ENCODE measurements around the gene DGKD. TPM values are rescaled to one million over a fixed set of nuclear protein-coding genes. Genes with fewer than 3 reads are reported as not detected.

DGKD gene
- total RNA-seq, 1 experiment from 2014 or later, result 105 TPM

GRCh38 chr2:233435436-233436190 lies 81.3 kb downstream of the DGKD start:
- no peak for DNase-seq
- H3K36me3 ChIP-seq (ENCODE audit: control insufficient read depth, insufficient read depth, low read length), result no peaks in the 10 kb centered on the region; the same call in 1 of the 2 replicates
- intact Hi-C loops (cut with micrococcal nuclease; ENCODE audit: unreplicated experiment), result no loop called here
- Mint-ChIP-seq H3K27ac (ENCODE audit: unreplicated experiment) (no peak overlapping the region), H3K4me1 (ENCODE audit: low read depth, unreplicated experiment) (no peaks in the 10 kb centered on the region), H3K9me3 (ENCODE audit: unreplicated experiment) (no peaks in the 10 kb centered on the region), H3K27me3 (ENCODE audit: insufficient read depth, unreplicated experiment) (no peaks in the 10 kb centered on the region), H3K4me3 (ENCODE audit: unreplicated experiment) (no peak overlapping the region), H3K36me3 (ENCODE audit: insufficient read depth, unreplicated experiment) (peaks cover 75% of the 10 kb centered on the region)
- H3K9me3 ChIP-seq, result no peaks in the 10 kb centered on the region
- no peaks in the 10 kb centered on the region for H3K27me3 ChIP-seq (replicated peaks; ENCODE audit: control insufficient read depth, insufficient read depth, low read length)
- no TSS peak for BruUV-seq (replicated peaks)
- ChIA-PET POLR2A (no interaction called here), CTCF (no interaction called here)
- no peak overlapping the region for H3K4me3 ChIP-seq (ENCODE audit: low read depth, low read length)
- no peaks in the 10 kb centered on the region for H3K4me1 ChIP-seq
- no peak for TF ChIP-seq CTCF (IDR thresholded peaks at IDR 0.05; ENCODE audit: insufficient read depth in 1 of 2, low read depth in 1 of 2, low read length in 1 of 2, severe bottlenecking in 1 of 2, unreplicated experiment in 1 of 2)

- no peaks in the 10 kb centered on the region for H3K9me3 Mint-ChIP-seq (ENCODE audit: unreplicated experiment)
- H3K27me3 ChIP-seq (replicated peaks; ENCODE audit: control insufficient read depth, insufficient read depth, low read length), result no peaks in the 10 kb centered on the region
- no TSS peak for BruUV-seq (replicated peaks)
- H3K36me3 Mint-ChIP-seq (ENCODE audit: insufficient read depth, unreplicated experiment), result peaks cover 75% of the 10 kb centered on the region
- TF ChIP-seq CTCF (IDR thresholded peaks at IDR 0.05; ENCODE audit: insufficient read depth in 1 of 2, low read depth in 1 of 2, low read length in 1 of 2, severe bottlenecking in 1 of 2, unreplicated experiment in 1 of 2), result no peak
- no peaks in the 10 kb centered on the region for H3K27me3 Mint-ChIP-seq (ENCODE audit: insufficient read depth, unreplicated experiment)
- H3K4me3 ChIP-seq (ENCODE audit: low read depth, low read length), result no peak overlapping the region
- POLR2A ChIA-PET, result no interaction called here
- H3K9me3 ChIP-seq, result no peaks in the 10 kb centered on the region
- CTCF ChIA-PET, result no interaction called here
- H3K36me3 ChIP-seq (ENCODE audit: control insufficient read depth, insufficient read depth, low read length), result no peaks in the 10 kb centered on the region; the same call in 1 of the 2 replicates
- H3K4me1 ChIP-seq, result no peaks in the 10 kb centered on the region
- intact Hi-C loops (cut with micrococcal nuclease; ENCODE audit: unreplicated experiment), result no loop called here
- no peak for DNase-seq
- no peak overlapping the region for H3K27ac Mint-ChIP-seq (ENCODE audit: unreplicated experiment)
- H3K4me3 Mint-ChIP-seq (ENCODE audit: unreplicated experiment), result no peak overlapping the region
- H3K4me1 Mint-ChIP-seq (ENCODE audit: low read depth, unreplicated experiment), result no peaks in the 10 kb centered on the region
These were observed 81.9 kb downstream of the DGKD start for GRCh38 chr2:233436191-233436581.

GRCh38 chr2:233436691-233437438 lies 82.6 kb downstream of the DGKD start:
- TF ChIP-seq CTCF (IDR thresholded peaks at IDR 0.05; ENCODE audit: insufficient read depth in 1 of 2, low read depth in 1 of 2, low read length in 1 of 2, severe bottlenecking in 1 of 2, unreplicated experiment in 1 of 2), result no peak
- BruUV-seq (replicated peaks), result no TSS peak
- Histone ChIP-seq H3K36me3 (ENCODE audit: control insufficient read depth, insufficient read depth, low read length) (no peaks in the 10 kb centered on the region; the same call in 1 of the 2 replicates), H3K9me3 (no peaks in the 10 kb centered on the region), H3K4me1 (no peaks in the 10 kb centered on the region), H3K4me3 (ENCODE audit: low read depth, low read length) (no peak overlapping the region), H3K27me3 (replicated peaks; ENCODE audit: control insufficient read depth, insufficient read depth, low read length) (no peaks in the 10 kb centered on the region)
- Mint-ChIP-seq H3K36me3 (ENCODE audit: insufficient read depth, unreplicated experiment) (peaks cover 74% of the 10 kb centered on the region), H3K27ac (ENCODE audit: unreplicated experiment) (no peak overlapping the region), H3K4me1 (ENCODE audit: low read depth, unreplicated experiment) (no peaks in the 10 kb centered on the region), H3K4me3 (ENCODE audit: unreplicated experiment) (no peak overlapping the region), H3K9me3 (ENCODE audit: unreplicated experiment) (no peaks in the 10 kb centered on the region), H3K27me3 (ENCODE audit: insufficient read depth, unreplicated experiment) (no peaks in the 10 kb centered on the region)
- ChIA-PET CTCF (no interaction called here), POLR2A (no interaction called here)
- intact Hi-C loops (cut with micrococcal nuclease; ENCODE audit: unreplicated experiment), result no loop called here
- DNase-seq, result no peak

All from Caco-2 (cell line).